NCI-H2081 treated with DMSO at 0.1 percent for 48 hours (cell line): ENCODE results near the gene IL15RA.
"Not testable (repeated sequence)": the region's sequence is repeated elsewhere in the genome, so short reads cannot be mapped to it uniquely, and the experiment has no call there.

Source experiments
- DNase-seq: peaks from one replicate; lab custom pipeline; 2025; lab: John Stamatoyannopoulos, UW

The IL15RA gene

GRCh38 chr10:6005856-6006395, 28.6 kb upstream of the IL15RA start:
- no peak for DNase-seq

GRCh38 chr10:6005161-6005804, 27.9 kb upstream of the IL15RA start:
- not testable (repeated sequence) for DNase-seq

- DNase-seq = no peak
Observed at GRCh38 chr10:6002809-6003510, 25.6 kb upstream of the IL15RA start.

- DNase-seq = peak; percentile 16
Observed at GRCh38 chr10:5999440-6000165, 22.3 kb upstream of the IL15RA start.

- DNase-seq = no peak
Observed at GRCh38 chr10:5996696-5997095, 19.4 kb upstream of the IL15RA start.

- no peak for DNase-seq
Observed at GRCh38 chr10:5992398-5992797, 15.1 kb upstream of the IL15RA start.

GRCh38 chr10:5991708-5992107, 14.4 kb upstream of the IL15RA start:
- DNase-seq = no peak

- DNase-seq = no peak
Observed at GRCh38 chr10:5989756-5990155, 12.4 kb upstream of the IL15RA start.

GRCh38 chr10:5988336-5988920, 11.1 kb upstream of the IL15RA start:
- no peak for DNase-seq

GRCh38 chr10:5987747-5988146, 10.4 kb upstream of the IL15RA start:
- DNase-seq = no peak

- no peak for DNase-seq
Observed at GRCh38 chr10:5985029-5985428, 7.7 kb upstream of the IL15RA start.

- DNase-seq = no peak
Observed at GRCh38 chr10:5983774-5984173, 6.4 kb upstream of the IL15RA start.

- DNase-seq = no peak
Observed at GRCh38 chr10:5981529-5981928, 4.2 kb upstream of the IL15RA start.

GRCh38 chr10:5978230-5978489, 817 bp upstream of the IL15RA start:
- no peak for DNase-seq

- DNase-seq = no peak
Observed at GRCh38 chr10:5976512-5977470, 552 bp downstream of the IL15RA start.

- no peak for DNase-seq
Observed at GRCh38 chr10:5975641-5976473, 1.5 kb downstream of the IL15RA start.

- no peak for DNase-seq
Observed at GRCh38 chr10:5973069-5973468, 4.3 kb downstream of the IL15RA start.

GRCh38 chr10:5971886-5972285, 5.5 kb downstream of the IL15RA start:
- DNase-seq = no peak

- DNase-seq = no peak
Observed at GRCh38 chr10:5971315-5971832, 6.0 kb downstream of the IL15RA start.

GRCh38 chr10:5970527-5970926, 6.8 kb downstream of the IL15RA start:
- DNase-seq = no peak
